HL-60 (cell line): ENCODE data around the gene NME1.

Source experiments
- DNase-seq, 2 experiments: peaks; one replicate each; pipeline ENCODE4 v3.0.0-alpha.2; 2010 to 2020; ENCODE audit warnings: low read depth in 1 of 2, low spot score in 1 of 2
- H3K27ac ChIP-seq: fragments of 250-450 bp; sonication (Bioruptor Pico); replicated peaks from 2 replicates; pipeline ENCODE4 v1.5.1; 2020; ENCODE audit warnings: mild to moderate bottlenecking, moderate library complexity
- H3K27me3 ChIP-seq: fragments of 250-450 bp; sonication (Bioruptor Pico); 2 replicates; pipeline ENCODE4 v1.5.1; 2021; ENCODE audit warnings: mild to moderate bottlenecking, moderate library complexity; ENCODE audit not compliant: insufficient read depth, poor library complexity, severe bottlenecking
- H3K4me3 ChIP-seq: replicated peaks from 2 replicates; pipeline ENCODE4 v1.5.1; 2011; ENCODE audit warnings: mild to moderate bottlenecking, control low read depth, low read length; ENCODE audit not compliant: insufficient read depth
- GABPA ChIP-seq: IDR thresholded peaks from 2 replicates; pipeline ENCODE4 v1.6.1; 2012; ENCODE audit warnings: low read depth
- POLR2AphosphoS5 ChIP-seq: IDR thresholded peaks from 2 replicates; pipeline ENCODE4 v1.6.1; 2012; ENCODE audit warnings: low read depth
- SPI1 ChIP-seq: IDR thresholded peaks from 2 replicates; pipeline ENCODE4 v1.6.1; 2012; ENCODE audit warnings: low read depth, mild to moderate bottlenecking, borderline replicate concordance
- TF ChIP-seq, protein P1 (sequence below): IDR thresholded peaks from one replicate; pipeline ENCODE4 v1.5.1; 2011; ENCODE audit warnings: low read length, control low read depth, inconsistent platforms; ENCODE audit not compliant: insufficient read depth
- TF ChIP-seq, protein P2 (sequence below): IDR thresholded peaks from 2 replicates; pipeline ENCODE4 v1.6.1; 2012; ENCODE audit warnings: low read depth; ENCODE audit not compliant: insufficient replicate concordance

NME1 gene

GRCh38 chr17:51118330-51119195 is 34.8 kb upstream of the NME1 start:
- peak; percentile 28 to 58 for DNase-seq
- TF ChIP-seq GABPA (no peak), SPI1 (no peak), POLR2AphosphoS5 (no peak)
- TF ChIP-seq, protein P1, sequence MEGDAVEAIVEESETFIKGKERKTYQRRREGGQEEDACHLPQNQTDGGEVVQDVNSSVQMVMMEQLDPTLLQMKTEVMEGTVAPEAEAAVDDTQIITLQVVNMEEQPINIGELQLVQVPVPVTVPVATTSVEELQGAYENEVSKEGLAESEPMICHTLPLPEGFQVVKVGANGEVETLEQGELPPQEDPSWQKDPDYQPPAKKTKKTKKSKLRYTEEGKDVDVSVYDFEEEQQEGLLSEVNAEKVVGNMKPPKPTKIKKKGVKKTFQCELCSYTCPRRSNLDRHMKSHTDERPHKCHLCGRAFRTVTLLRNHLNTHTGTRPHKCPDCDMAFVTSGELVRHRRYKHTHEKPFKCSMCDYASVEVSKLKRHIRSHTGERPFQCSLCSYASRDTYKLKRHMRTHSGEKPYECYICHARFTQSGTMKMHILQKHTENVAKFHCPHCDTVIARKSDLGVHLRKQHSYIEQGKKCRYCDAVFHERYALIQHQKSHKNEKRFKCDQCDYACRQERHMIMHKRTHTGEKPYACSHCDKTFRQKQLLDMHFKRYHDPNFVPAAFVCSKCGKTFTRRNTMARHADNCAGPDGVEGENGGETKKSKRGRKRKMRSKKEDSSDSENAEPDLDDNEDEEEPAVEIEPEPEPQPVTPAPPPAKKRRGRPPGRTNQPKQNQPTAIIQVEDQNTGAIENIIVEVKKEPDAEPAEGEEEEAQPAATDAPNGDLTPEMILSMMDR: no peak
- H3K4me3 ChIP-seq: peak overlapping the region; percentile 98
- H3K27ac ChIP-seq: no peak overlapping the region
- no peaks in the 10 kb centered on the region for H3K27me3 ChIP-seq

- peak overlapping the region; percentile 89 for H3K27ac ChIP-seq
- TF ChIP-seq SPI1 (peak; percentile 15; the same call in 1 of the 2 replicates), GABPA (no peak), POLR2AphosphoS5 (no peak)
- TF ChIP-seq, protein P2, sequence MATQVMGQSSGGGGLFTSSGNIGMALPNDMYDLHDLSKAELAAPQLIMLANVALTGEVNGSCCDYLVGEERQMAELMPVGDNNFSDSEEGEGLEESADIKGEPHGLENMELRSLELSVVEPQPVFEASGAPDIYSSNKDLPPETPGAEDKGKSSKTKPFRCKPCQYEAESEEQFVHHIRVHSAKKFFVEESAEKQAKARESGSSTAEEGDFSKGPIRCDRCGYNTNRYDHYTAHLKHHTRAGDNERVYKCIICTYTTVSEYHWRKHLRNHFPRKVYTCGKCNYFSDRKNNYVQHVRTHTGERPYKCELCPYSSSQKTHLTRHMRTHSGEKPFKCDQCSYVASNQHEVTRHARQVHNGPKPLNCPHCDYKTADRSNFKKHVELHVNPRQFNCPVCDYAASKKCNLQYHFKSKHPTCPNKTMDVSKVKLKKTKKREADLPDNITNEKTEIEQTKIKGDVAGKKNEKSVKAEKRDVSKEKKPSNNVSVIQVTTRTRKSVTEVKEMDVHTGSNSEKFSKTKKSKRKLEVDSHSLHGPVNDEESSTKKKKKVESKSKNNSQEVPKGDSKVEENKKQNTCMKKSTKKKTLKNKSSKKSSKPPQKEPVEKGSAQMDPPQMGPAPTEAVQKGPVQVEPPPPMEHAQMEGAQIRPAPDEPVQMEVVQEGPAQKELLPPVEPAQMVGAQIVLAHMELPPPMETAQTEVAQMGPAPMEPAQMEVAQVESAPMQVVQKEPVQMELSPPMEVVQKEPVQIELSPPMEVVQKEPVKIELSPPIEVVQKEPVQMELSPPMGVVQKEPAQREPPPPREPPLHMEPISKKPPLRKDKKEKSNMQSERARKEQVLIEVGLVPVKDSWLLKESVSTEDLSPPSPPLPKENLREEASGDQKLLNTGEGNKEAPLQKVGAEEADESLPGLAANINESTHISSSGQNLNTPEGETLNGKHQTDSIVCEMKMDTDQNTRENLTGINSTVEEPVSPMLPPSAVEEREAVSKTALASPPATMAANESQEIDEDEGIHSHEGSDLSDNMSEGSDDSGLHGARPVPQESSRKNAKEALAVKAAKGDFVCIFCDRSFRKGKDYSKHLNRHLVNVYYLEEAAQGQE: peak; percentile 90
- DNase-seq: peak; percentile 35 to 51
- peak overlapping the region; percentile 98 for H3K4me3 ChIP-seq
- H3K27me3 ChIP-seq: no peaks in the 10 kb centered on the region
Observed at GRCh38 chr17:51119415-51120356, 33.7 kb upstream of the NME1 start.

DNA sequence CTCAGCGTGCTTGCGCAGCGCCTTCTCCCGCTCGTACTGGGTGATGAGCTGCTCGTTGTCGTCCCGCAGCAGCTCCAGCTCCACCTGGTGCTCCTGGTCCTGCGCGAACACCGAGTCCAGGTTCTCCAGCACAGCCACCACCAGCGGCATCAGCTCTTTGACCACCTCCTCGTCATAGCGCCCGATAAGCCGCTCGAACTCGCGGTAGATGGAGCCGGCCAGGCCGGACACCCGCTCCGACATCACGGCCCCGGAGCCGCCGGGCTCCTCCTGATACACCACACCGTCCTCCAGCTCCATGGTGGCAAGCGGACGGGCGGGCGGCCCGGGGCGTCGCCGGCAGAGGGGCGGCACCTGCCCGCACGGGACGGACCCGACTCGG is 33.0 kb upstream of the NME1 start:
- peak; percentile 24 to 39 for DNase-seq
- TF ChIP-seq, protein P2: no peak
- TF ChIP-seq GABPA: no peak
- no peak for TF ChIP-seq SPI1
- no peak for TF ChIP-seq POLR2AphosphoS5
- TF ChIP-seq, protein P1: no peak
- H3K27me3 ChIP-seq: no peaks in the 10 kb centered on the region
- H3K27ac ChIP-seq: peak overlapping the region; percentile 89
- peak overlapping the region; percentile 98 for H3K4me3 ChIP-seq
